Tibial nerve (tissue), 4 donors: ENCODE results near the gene TAS1R1. TPM values are rescaled to one million over a fixed set of nuclear protein-coding genes. Genes with fewer than 3 reads are reported as not detected.

Source experiments
- DNase-seq, 2 donors: peaks; one replicate each; pipeline ENCODE4 v3.0.0-alpha.2; 2019; ENCODE audit warnings: low spot score in 2 of 2
- H3K27ac ChIP-seq, 4 donors: fragments of 200-600 bp; sonication (generic) in 3 of 4; one replicate each; pipeline ENCODE4 v1.5.1; 2017 to 2019; ENCODE audit warnings: mild to moderate bottlenecking in 1 of 4
- H3K27me3 ChIP-seq, 2 donors: fragments of 200-600 bp; sonication (generic) in 1 of 2; one replicate each; pipeline versions ENCODE4 v1.5.1 to v1.6.0; 2017 to 2019
- H3K36me3 ChIP-seq, 3 donors: fragments of 200-600 bp; sonication (generic); one replicate each; pipeline ENCODE4 v1.5.1; 2018 to 2019
- H3K4me1 ChIP-seq, 4 donors: fragments of 200-600 bp; sonication (generic) in 3 of 4; one replicate each; pipeline ENCODE4 v1.5.1; 2017 to 2019
- H3K4me3 ChIP-seq, 4 donors: fragments of 200-600 bp; sonication (generic) in 3 of 4; one replicate each; pipeline ENCODE4 v1.5.1; 2017 to 2019; ENCODE audit warnings: mild to moderate bottlenecking in 1 of 4, moderate library complexity in 1 of 4
- H3K9me3 ChIP-seq, 4 donors: fragments of 200-600 bp; sonication (generic) in 3 of 4; one replicate each; pipeline ENCODE4 v1.5.1; 2017 to 2019
- CTCF ChIP-seq, 5 experiments: fragments of 200-600 bp in 3 of 5; fragments of 450-650 bp in 2 of 5; sonication (generic) in 3 of 5; IDR thresholded peaks; one replicate each; pipeline ENCODE4 v1.5.1; 2016 to 2019; ENCODE audit warnings: antibody characterized with exemption in 5 of 5, mild to moderate bottlenecking in 3 of 5, moderate library complexity in 2 of 5
- EP300 ChIP-seq, 2 donors: sonication (generic); formaldehyde crosslinking; IDR thresholded peaks; one replicate each; pipeline ENCODE4 v1.6.1; 2017; ENCODE audit warnings: antibody characterized with exemption in 2 of 2, mild to moderate bottlenecking in 1 of 2
- POLR2A ChIP-seq, 2 donors: fragments of 450-650 bp; IDR thresholded peaks; one replicate each; pipeline ENCODE4 v1.6.1; 2017; ENCODE audit warnings: antibody characterized with exemption in 2 of 2, mild to moderate bottlenecking in 2 of 2, moderate library complexity in 2 of 2
- WGBS, 2 donors: methylation state at CpG; one replicate each; pipeline ENCODE4 v1.1.5; 2018; 5-methylcytosine and 5-hydroxymethylcytosine counted together
- total RNA-seq, 4 donors: library from RNA; depleted of rRNA; stranded (reverse); fragments of >200 nt; gene quantifications; one replicate each; pipeline ENCODE4 v1.1.0, GENCODE V29; 2016

TAS1R1 gene
- total RNA-seq, 4 donors from 2014 or later, result 0.22 to 0.78 TPM; not detected in 2

GRCh38 chr1:6531996-6532395, 23.1 kb upstream of the TAS1R1 start:
- H3K36me3 ChIP-seq, result peaks cover 0 to 96% (median 48%) of the 10 kb centered on the region in 3 donors
- no peaks in the 10 kb centered on the region for H3K27me3 ChIP-seq
- no peak for TF ChIP-seq CTCF (IDR thresholded peaks at IDR 0.05)
- TF ChIP-seq EP300 (IDR thresholded peaks at IDR 0.05), result no peak
- TF ChIP-seq POLR2A (IDR thresholded peaks at IDR 0.05), result no peak
- H3K9me3 ChIP-seq, result no peaks in the 10 kb centered on the region
- 84 to 92% methylated on average over 5 of the region's 5 CpGs for WGBS, 2 donors
- H3K4me3 ChIP-seq, result no peak overlapping the region
- H3K27ac ChIP-seq, result no peak overlapping the region
- peaks cover 0 to 5% (median 0%) of the 10 kb centered on the region in 4 donors for H3K4me1 ChIP-seq
- DNase-seq, result no peak

- no peak for DNase-seq
- peaks cover 0 to 5% (median 0%) of the 10 kb centered on the region in 4 donors for H3K4me1 ChIP-seq
- no peak overlapping the region for H3K27ac ChIP-seq
- TF ChIP-seq CTCF (IDR thresholded peaks at IDR 0.05), result no peak
- no peak for TF ChIP-seq EP300 (IDR thresholded peaks at IDR 0.05)
- no peak for TF ChIP-seq POLR2A (IDR thresholded peaks at IDR 0.05)
- 89 to 91% methylated on average over 8 of the region's 8 CpGs for WGBS, 2 donors
- no peak overlapping the region for H3K4me3 ChIP-seq
- H3K27me3 ChIP-seq, result no peaks in the 10 kb centered on the region
- H3K36me3 ChIP-seq, result peaks cover 0 to 83% (median 30%) of the 10 kb centered on the region in 3 donors
- H3K9me3 ChIP-seq, result no peaks in the 10 kb centered on the region
Measured at GRCh38 chr1:6534248-6534822, 20.8 kb upstream of the TAS1R1 start.

- Histone ChIP-seq H3K4me1 (peaks cover 0 to 5% (median 0%) of the 10 kb centered on the region in 4 donors), H3K36me3 (peaks cover 0 to 80% (median 25%) of the 10 kb centered on the region in 3 donors)
- 89 to 91% methylated on average over 4 of the region's 4 CpGs for WGBS, 2 donors
Measured at GRCh38 chr1:6535214-6535613, 19.9 kb upstream of the TAS1R1 start.

GRCh38 chr1:6536291-6536690, 18.8 kb upstream of the TAS1R1 start:
- H3K4me3 ChIP-seq, result no peak overlapping the region
- H3K27ac ChIP-seq, result no peak overlapping the region
- H3K27me3 ChIP-seq, result no peaks in the 10 kb centered on the region
- WGBS, 2 donors, result 97 to 98% methylated on average over 4 of the region's 5 CpGs
- no peak for DNase-seq
- peaks cover 0 to 80% (median 17%) of the 10 kb centered on the region in 3 donors for H3K36me3 ChIP-seq
- H3K4me1 ChIP-seq, result peaks cover 0 to 5% (median 0%) of the 10 kb centered on the region in 4 donors
- no peak for TF ChIP-seq CTCF (IDR thresholded peaks at IDR 0.05)
- TF ChIP-seq EP300 (IDR thresholded peaks at IDR 0.05), result no peak
- TF ChIP-seq POLR2A (IDR thresholded peaks at IDR 0.05), result no peak
- no peaks in the 10 kb centered on the region for H3K9me3 ChIP-seq

More at GRCh38 chr1:6535214-6535613, 19.9 kb upstream of the TAS1R1 start:
- no peak overlapping the region for H3K27ac ChIP-seq
- no peaks in the 10 kb centered on the region for H3K9me3 ChIP-seq
- no peak for DNase-seq
- TF ChIP-seq EP300 (IDR thresholded peaks at IDR 0.05) (no peak), CTCF (IDR thresholded peaks at IDR 0.05) (no peak), POLR2A (IDR thresholded peaks at IDR 0.05) (no peak)
- no peak overlapping the region for H3K4me3 ChIP-seq
- H3K27me3 ChIP-seq, result no peaks in the 10 kb centered on the region

GRCh38 chr1:6538956-6539355, 16.2 kb upstream of the TAS1R1 start:
- H3K4me3 ChIP-seq, result no peak overlapping the region
- H3K36me3 ChIP-seq, result peaks cover 0 to 79% (median 0%) of the 10 kb centered on the region in 3 donors
- 50 to 59% methylated on average over 3 of the region's 3 CpGs for WGBS, 2 donors
- TF ChIP-seq CTCF (IDR thresholded peaks at IDR 0.05), result no peak
- TF ChIP-seq EP300 (IDR thresholded peaks at IDR 0.05), result no peak
- no peak for TF ChIP-seq POLR2A (IDR thresholded peaks at IDR 0.05)
- no peaks in the 10 kb centered on the region for H3K27me3 ChIP-seq
- DNase-seq, result no peak
- H3K9me3 ChIP-seq, result no peaks in the 10 kb centered on the region
- no peak overlapping the region for H3K27ac ChIP-seq
- H3K4me1 ChIP-seq, result peaks cover 0 to 5% (median 0%) of the 10 kb centered on the region in 4 donors
